ENCODE measurements around the gene STAT4.

Gene STAT4

DNA sequence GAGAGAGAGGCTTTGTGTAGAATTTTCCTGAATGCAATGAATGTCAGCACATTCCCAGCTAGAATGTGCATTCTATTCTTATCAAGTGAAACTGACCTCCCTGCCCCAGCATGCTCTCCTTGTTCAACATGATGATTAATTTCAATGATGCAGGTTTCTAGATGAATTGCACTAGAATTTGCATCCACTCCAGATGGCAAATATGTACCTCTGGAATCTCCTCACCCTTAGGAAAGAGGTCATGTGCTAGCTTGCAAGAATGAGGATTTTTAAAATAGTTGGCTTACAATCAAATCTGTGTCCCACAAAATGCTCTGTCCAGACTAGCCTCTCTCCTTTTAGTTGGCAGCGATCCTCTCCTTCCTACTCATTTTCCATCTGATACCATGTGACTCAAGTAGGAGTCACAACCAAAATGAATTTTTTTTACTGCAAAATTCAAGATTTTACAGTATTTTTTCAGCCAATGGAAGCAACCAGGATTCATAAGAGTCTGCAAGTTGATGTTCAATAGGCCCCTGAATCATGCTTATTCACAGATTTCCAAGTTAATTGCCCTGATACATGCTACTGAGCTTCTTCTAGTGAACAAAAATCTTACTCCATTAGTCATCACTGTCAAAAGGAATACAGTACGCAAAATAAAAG lies 21.0 kb upstream of the STAT4 start:
- no peak for DNase-seq

GRCh38 chr2:191171286-191171685 lies 20.5 kb upstream of the STAT4 start:
- DNase-seq: no peak

DNA sequence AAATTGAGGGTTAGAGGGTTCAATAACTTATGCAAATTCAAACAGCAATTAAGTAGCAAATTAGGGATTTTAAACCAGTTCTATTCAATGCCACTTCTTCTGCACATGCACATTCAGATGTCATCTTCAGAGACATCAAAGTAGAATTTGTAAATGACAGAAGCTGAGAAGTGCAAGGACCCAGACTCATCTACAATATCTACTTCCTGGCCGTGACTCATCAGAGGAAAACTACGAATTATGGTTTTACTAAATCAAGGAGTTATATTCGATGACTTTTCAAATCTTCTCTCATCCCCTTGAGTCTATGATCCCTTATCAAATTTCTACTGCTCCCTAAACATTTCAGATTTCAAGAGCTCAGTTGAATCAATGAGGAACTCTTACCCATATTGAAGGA lies 20.0 kb upstream of the STAT4 start:
- no peak for DNase-seq

GRCh38 chr2:191170301-191170636 lies 19.5 kb upstream of the STAT4 start:
- DNase-seq: no peak

DNA sequence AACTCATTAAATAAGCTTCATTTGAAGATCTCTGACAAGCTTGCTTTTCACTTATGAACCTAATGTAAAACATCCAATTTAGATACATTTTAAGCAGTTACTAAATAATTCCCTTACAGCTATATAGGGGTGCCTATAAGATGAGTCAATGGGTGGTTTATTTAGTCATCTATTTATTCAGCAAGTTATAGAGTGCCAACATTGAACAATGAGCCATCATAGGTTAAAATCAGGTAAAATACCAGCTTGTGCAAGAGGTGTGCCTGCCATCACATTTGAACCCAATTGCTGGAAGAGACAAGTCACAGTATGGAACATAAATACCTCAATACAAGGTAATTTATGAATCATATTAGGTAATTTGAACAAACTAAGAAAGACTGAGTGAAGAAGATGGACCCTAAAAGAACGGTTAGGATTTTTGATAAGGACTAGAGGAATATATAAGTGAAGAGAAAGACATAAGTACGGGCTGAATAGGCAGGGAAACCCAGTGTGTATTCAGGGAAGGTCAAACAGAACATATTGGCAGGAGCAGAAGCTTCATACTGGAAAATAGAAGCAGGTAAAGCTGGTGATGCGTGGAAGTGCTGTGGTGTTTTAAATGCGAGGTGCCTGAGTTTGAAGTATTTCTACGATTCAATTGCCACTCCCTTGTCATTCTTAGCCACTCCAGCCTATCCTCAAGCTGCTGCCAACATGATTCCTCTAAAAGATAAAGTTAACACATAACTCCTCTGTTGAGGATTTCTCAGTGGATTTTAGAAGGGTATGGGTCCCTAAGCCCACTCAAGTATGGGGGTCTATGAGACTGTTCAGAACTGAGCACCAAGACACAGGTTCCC lies 18.9 kb upstream of the STAT4 start:
- DNase-seq: no peak

- no peak for DNase-seq
Observed at GRCh38 chr2:191167766-191168165, 17.0 kb upstream of the STAT4 start.

DNA sequence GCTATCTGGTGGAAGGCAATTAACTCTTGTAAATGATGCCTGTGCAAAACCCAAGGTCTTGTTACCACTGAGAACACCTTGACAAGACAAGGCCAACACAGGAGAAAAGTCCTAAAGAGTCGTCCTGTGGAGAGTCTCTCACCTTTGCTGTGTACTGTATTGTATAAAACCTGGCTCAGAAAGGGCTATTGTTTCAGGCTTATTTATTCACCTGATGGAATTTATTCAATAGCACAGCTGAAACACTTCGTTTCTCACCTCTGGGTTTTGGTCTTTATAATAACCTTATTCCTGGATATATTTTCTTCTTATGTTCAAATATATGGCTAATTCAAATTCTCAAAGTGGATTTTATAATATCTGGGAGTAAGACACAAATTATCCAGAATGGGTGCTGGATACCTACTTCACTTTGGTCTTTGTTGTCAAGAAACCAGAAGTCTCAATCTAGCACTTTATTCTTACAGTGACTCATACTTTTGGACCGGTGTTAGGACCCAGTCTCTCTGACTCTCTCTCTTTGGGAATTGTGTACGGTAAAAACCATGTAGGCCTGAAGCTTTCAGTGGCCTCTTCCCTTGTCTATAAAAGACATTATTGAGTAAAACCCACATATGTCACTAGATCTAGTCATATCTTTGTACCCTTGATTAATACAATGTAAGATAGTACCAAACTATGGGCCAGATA lies 16.1 kb upstream of the STAT4 start:
- no peak for DNase-seq

GRCh38 chr2:191166111-191166755 lies 15.4 kb upstream of the STAT4 start:
- no peak for DNase-seq

DNA sequence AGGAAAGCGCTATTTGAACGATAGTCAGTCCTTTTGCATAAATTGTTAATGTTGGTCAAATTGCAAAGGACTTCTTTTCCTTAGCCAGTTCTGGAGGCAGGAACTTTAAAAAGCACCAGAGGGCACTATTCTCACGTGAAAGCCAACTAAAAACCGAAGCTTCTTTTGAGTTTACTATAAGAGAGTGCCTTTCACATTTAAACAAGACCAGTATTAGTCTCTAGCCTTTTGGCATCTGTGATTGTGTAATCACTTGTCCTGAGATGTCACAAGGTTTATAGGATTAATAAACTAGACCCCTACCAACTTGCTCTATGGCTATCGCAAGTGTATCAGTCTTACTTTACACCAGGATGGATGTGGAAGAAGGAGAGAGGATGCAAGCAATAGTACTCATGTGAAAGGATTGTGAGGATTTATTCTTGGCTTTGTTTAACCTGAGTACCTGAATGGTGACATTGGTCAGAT lies 14.4 kb upstream of the STAT4 start:
- DNase-seq: peak; percentile 71

DNA sequence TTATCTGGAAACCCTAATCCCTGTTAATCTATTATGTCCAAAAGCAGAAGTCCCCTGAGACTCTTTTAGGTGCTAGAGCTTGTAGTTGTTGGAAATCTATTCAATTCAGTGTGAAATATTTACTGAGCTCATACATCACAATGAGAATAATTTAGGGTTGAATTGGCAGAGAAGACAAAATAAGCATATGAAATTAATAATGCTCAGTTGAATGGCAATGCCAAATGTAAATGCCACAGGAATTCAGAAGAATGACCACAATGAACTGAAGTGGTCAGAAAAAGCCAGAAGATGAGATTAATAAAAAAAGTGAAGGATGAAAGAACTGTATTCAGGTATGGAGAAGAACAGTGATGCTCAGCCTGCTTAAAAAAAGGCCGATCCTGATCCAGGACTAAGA lies 8.0 kb upstream of the STAT4 start:
- no peak for DNase-seq

- peak; percentile 33 for DNase-seq
Observed at GRCh38 chr2:191158193-191158592, 7.4 kb upstream of the STAT4 start.

- peak; percentile 73 for DNase-seq
Observed at GRCh38 chr2:191155608-191156071, 4.8 kb upstream of the STAT4 start.

DNA sequence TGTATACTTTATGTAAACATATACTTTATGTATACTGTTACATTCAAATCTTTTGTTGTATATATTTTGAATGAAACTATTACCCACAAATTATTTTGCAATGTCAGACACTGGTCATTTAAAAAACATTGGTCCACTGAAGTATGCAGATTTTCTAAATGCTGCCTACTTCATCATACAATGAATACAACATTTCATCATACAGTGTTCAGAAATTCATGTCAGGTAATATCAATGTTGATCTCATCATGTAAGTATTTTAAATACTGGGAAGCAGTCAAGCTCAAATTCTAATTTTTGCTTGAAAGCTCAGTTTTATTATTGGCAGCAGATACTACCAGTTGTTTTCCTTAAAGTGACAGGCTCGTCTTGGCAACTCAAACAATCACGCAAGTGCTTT lies 2.9 kb upstream of the STAT4 start:
- no peak for DNase-seq

DNA sequence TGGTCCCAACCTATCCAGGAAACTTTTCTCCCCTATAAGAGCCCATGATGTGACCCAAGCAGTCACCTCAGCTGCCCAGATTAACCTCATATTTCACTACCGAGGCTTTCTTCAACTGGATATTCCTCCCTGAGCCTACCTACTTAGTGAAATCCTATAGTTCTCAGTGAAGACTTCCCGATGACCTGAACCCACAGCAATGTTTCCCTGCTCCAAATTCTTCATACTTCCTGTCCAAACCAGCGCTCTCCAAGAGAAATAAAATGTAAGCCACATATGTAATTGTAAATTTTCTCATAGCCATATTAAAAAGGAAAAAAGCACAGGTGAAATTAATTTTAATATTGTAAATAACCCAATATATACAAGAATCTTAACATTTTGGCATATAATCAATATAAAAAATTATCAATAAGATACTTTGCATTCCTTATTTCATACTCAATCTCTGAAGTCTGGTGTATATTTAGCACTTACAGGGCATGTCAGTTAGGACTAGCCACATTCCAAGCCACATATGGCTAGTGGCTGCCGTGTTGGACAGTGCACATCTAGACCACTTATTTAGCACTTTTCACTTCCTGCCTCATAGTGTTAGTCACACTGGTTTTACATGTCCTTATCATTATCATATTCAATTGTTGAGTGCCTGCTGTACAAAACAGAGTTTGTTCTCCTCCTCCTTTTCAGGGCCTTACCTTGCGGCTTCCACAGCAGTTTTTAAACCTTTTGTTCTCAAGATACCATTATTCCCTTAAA lies 1.9 kb upstream of the STAT4 start:
- DNase-seq: peak; percentile 49

- no peak for DNase-seq
Observed at GRCh38 chr2:191151331-191151730, 537 bp upstream of the STAT4 start.

DNA sequence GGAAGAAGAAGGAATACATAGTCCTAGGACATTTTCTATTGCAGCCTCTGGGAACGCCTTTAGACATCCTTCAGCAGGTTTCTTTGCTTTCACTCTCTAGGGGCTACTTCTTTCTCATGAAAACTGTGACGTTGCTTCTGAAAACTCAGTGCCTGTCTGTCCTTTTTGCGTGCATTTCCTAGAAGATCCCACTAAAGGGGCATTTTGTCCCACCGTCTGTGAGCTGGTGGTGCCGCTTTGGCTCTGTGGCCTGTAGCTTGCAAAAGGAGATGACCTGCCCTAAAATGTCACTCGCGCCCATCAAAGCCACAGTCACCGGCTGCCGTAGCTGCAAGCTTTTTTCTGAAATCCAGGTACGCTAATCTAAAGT lies 579 bp downstream of the STAT4 start:
- peak; percentile 27 for DNase-seq

- DNase-seq: no peak
Observed at GRCh38 chr2:191149391-191149790, 1.4 kb downstream of the STAT4 start.

DNA sequence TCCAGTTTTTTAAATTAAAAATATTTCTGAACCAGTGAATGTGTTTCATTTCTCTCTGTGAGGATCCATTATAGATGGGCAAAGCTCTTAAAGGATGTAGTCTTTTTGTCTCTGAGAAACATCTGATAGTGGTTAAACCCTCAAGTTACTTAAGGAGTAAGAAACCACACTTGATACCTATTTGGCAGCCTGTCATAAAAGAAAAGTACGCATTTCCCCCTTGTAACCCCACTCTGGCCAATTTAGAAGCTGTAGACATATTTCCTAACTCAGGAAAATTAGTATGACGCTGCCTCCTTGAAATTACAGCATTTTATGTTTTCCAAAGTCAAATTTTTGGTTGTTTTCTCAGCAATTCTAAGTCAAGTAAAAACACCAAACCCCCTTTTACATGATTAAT lies 2.0 kb downstream of the STAT4 start:
- DNase-seq: peak; percentile 54

DNA sequence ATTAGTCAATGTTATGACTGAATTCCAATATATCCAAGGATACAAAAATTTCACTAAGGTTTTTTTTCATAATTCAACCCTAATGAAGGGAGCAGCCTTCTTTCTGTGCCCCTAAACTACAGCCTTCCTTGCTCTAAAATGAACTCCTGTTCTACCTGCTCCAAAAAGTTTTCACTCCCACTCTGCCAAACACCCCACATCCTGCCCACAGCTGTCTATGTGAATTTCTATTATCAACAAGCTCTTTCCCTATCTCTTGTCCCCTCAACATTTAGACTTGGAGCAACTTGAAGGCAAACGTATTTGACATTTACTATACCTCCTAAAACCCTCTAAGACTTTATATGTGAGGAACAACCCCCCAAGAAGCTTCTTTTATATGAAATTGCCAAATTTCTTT lies 2.5 kb downstream of the STAT4 start:
- no peak for DNase-seq

DNA sequence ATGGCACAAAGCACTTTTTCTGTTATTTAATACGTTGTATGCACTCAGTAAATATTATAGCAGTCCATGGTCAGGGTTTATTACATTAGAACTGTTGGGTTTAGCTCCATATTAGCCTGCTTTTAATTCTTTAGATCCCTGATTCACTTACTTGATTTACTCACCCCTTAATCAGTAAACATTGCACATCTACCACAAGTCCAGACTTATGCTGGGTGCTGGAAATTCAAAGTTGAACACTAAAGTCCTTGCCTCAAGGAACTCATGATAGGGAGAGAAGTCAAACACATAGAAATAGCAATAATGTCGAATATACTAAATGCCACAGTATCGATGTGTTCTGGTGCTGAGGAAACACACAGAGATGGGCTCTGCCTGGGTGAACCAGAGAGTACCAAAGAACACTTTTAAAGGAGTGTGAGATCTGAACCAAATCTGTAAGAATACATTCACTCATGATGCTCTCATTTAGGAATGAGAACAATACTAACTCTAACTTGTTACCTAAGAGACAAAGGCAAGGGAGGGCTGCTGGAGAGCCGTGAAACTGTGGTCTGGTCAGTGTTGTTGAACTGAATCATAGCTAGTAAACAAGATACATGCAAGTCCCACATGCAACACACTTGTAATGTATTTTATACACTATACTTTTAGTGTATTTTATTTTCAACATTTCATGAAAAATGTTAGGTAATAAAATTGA lies 4.9 kb downstream of the STAT4 start:
- DNase-seq: no peak

DNA sequence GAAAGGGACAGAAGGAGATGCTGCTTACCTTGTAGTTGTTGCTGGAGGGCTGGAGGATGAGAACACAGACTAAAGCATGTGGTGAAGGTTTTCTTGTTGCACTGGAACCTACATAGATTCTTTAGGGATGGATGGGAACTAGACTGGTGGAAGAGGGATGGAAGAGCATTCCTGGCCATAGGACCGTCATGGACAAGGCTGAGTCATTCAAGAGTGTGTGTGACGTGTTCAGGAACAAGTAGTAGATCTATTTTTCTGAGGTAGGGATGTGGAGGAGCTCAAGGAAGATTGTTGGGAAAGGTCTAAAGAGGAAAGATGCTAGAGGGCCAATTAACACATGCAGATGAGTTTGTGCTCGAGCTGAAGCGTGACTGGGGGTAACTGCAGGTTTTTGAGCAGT lies 6.6 kb downstream of the STAT4 start:
- no peak for DNase-seq

- DNase-seq: no peak
Observed at GRCh38 chr2:191143791-191144190, 7.0 kb downstream of the STAT4 start.
